A549 (cell line): ENCODE results near the gene RECK. TPM values are rescaled to one million over a fixed set of nuclear protein-coding genes. Genes with fewer than 3 reads are reported as not detected.
"Not testable (repeated sequence)": the region's sequence is repeated elsewhere in the genome, so short reads cannot be mapped to it uniquely, and the experiment has no call there.

Source experiments
- ATAC-seq, 2 experiments: fragments of 200-7000 bp in 1 of 2; fragments of >200 bp in 1 of 2; cut with Nextera tagmentation in 1 of 2; cut with Tn5 transposase in 1 of 2; 3 replicates each; pipeline versions ENCODE4 v1.8.0 to v1.9.1; 2018 to 2020; ENCODE audit warnings: mild to moderate bottlenecking in 1 of 2, moderate library complexity in 1 of 2
- CTCF ChIA-PET: fragments of 300-600 bp; sonication (Branson Sonifier 250); formaldehyde crosslinking; extraction: SDS; loops from one replicate; lab custom pipeline; 2021; ENCODE audit warnings: antibody characterized with exemption, inconsistent platforms; lab: Yijun Ruan, JAX
- POLR2A ChIA-PET: fragments of 350-600 bp; formaldehyde crosslinking; extraction: SDS; loops from one replicate; lab custom pipeline; 2021; ENCODE audit warnings: antibody characterized with exemption, inconsistent platforms; lab: Yijun Ruan, JAX
- DNase-seq, 2 experiments: peaks; one replicate each; pipeline versions ENCODE4 v3.0.0 to v3.0.0-alpha.2; 2011 to 2016; ENCODE audit warnings: low read depth in 1 of 2, low spot score in 1 of 2
- FAIRE-seq: peaks from 2 replicates; lab custom pipeline; 2011; peaks lifted over from hg19 to GRCh38; lab: Jason Lieb, UNC
- H3K27ac ChIP-seq, 2 experiments: fragments of >200 bp; sonication (Bioruptor Twin); formaldehyde crosslinking; 3 replicates each; pipeline ENCODE4 v1.5.1; 2016 to 2017
- H3K4me1 ChIP-seq: fragments of >200 bp; sonication (Bioruptor Twin); formaldehyde crosslinking; 3 replicates; pipeline ENCODE4 v1.6.1; 2016
- H3K4me2 ChIP-seq: fragments of >200 bp; sonication (Bioruptor Twin); formaldehyde crosslinking; 3 replicates; pipeline ENCODE4 v1.6.1; 2016
- H3K4me3 ChIP-seq: fragments of >200 bp; sonication (Bioruptor Twin); formaldehyde crosslinking; 3 replicates; pipeline ENCODE4 v1.5.1; 2016
- H3K9me3 ChIP-seq: fragments of >200 bp; sonication (Bioruptor Twin); formaldehyde crosslinking; 3 replicates; pipeline ENCODE4 v1.6.1; 2016
- CBX2 ChIP-seq: fragments of 200-600 bp; sonication (generic); IDR thresholded peaks from 2 replicates; pipeline ENCODE4 v1.6.1; 2016; ENCODE audit warnings: low read depth, mild to moderate bottlenecking, borderline replicate concordance
- CEBPB ChIP-seq, 2 experiments: fragments of >200 bp in 1 of 2; sonication (Bioruptor Twin) in 1 of 2; formaldehyde crosslinking in 1 of 2; IDR thresholded peaks; 2 replicates each; pipeline ENCODE4 v1.6.1; 2012 to 2016
- EHMT2 ChIP-seq: fragments of 200-600 bp; sonication (generic); IDR thresholded peaks from 2 replicates; pipeline ENCODE4 v1.6.1; 2016; ENCODE audit warnings: antibody characterized with exemption, low read depth, mild to moderate bottlenecking, moderate library complexity
- FOSL2 ChIP-seq, 2 experiments: fragments of 450-650 bp in 1 of 2; fragments of >200 bp in 1 of 2; sonication (Bioruptor Twin) in 1 of 2; formaldehyde crosslinking; IDR thresholded peaks; 2 replicates each; pipeline versions ENCODE4 v1.5.0 to v1.6.1; 2016 to 2020; ENCODE audit warnings: mild to moderate bottlenecking in 1 of 2, moderate library complexity in 1 of 2
- FOXS1 ChIP-seq: fragments of 250-450 bp; sonication (Bioruptor Pico); IDR thresholded peaks from 2 replicates; pipeline ENCODE4 v1.5.0; 2020; ENCODE audit warnings: mild to moderate bottlenecking, moderate library complexity
- HDAC2 ChIP-seq: fragments of 200-600 bp; sonication (generic); IDR thresholded peaks from 2 replicates; pipeline ENCODE4 v1.6.1; 2016
- HEYL ChIP-seq: fragments of 250-450 bp; sonication (Bioruptor Pico); IDR thresholded peaks from 2 replicates; pipeline ENCODE4 v1.8.0; 2021; ENCODE audit warnings: mild to moderate bottlenecking, moderate library complexity
- MAFK ChIP-seq: fragments of 450-650 bp; IDR thresholded peaks from 2 replicates; pipeline ENCODE4 v1.6.1; 2014; ENCODE audit not compliant: partially characterized antibody
- MAZ ChIP-seq: fragments of 150-350 bp; IDR thresholded peaks from 2 replicates; pipeline ENCODE4 v1.6.1; 2014; ENCODE audit warnings: antibody characterized with exemption, low read depth, low read length, borderline replicate concordance
- NPAS2 ChIP-seq: fragments of 250-450 bp; sonication (Bioruptor Pico); IDR thresholded peaks from 2 replicates; pipeline ENCODE4 v1.8.0; 2022; ENCODE audit warnings: mild to moderate bottlenecking, moderate library complexity, borderline replicate concordance
- POLR2A ChIP-seq: IDR thresholded peaks from 2 replicates; pipeline ENCODE4 v1.6.1; 2012; ENCODE audit warnings: mild to moderate bottlenecking, low read length
- RFX5 ChIP-seq: fragments of 450-650 bp; IDR thresholded peaks from 2 replicates; pipeline ENCODE4 v1.7.1; 2014; ENCODE audit warnings: antibody characterized with exemption, mild to moderate bottlenecking, moderate library complexity
- SMC3 ChIP-seq: fragments of >200 bp; sonication (Bioruptor Twin); formaldehyde crosslinking; IDR thresholded peaks from 3 replicates; pipeline ENCODE4 v1.6.1; 2018; ENCODE audit warnings: inconsistent platforms
- TP53 ChIP-seq: fragments of 250-450 bp; sonication (Bioruptor Pico); IDR thresholded peaks from 2 replicates; pipeline ENCODE4 v1.5.0; 2021; ENCODE audit warnings: mild to moderate bottlenecking, moderate library complexity
- ZC3H11A ChIP-seq: fragments of 450-650 bp; IDR thresholded peaks from 2 replicates; pipeline ENCODE4 v1.6.1; 2014; ENCODE audit warnings: antibody characterized with exemption, mild to moderate bottlenecking
- ZFP36 ChIP-seq: fragments of 450-650 bp; IDR thresholded peaks from 2 replicates; pipeline ENCODE4 v1.6.1; 2014; ENCODE audit warnings: borderline replicate concordance; ENCODE audit not compliant: partially characterized antibody
- ZSCAN20 ChIP-seq: fragments of 250-450 bp; sonication (Bioruptor Pico); IDR thresholded peaks from 2 replicates; pipeline ENCODE4 v1.8.0; 2022; ENCODE audit warnings: mild to moderate bottlenecking, moderate library complexity
- WGBS: methylation state at CpG from one replicate; pipeline ENCODE4 v1.1.6; 2017; ENCODE audit errors: missing lambda C conversion rate; 5-methylcytosine and 5-hydroxymethylcytosine counted together
- polyA plus RNA-seq, 4 experiments: library from polyadenylated mRNA; depleted of rRNA in 3 of 4; stranded (reverse); fragments of >200 nt; fragmentation: RNase III in 1 of 4; extraction: RNeasy Plus Mini Kit Qiagen cat#74134 plus additional on column Dnase treatment in 1 of 4; gene quantifications; 2 replicates in 3 of 4; 3 replicates in 1 of 4; pipeline ENCODE4 v1.2.3, GENCODE V29; 2011 to 2017
- TF ChIP-seq, protein P1 (sequence below): fragments of >200 bp; sonication (Bioruptor Twin); formaldehyde crosslinking; IDR thresholded peaks from 3 replicates; pipeline ENCODE4 v1.6.1; 2016
- TF ChIP-seq, protein P2 (sequence below): fragments of >200 bp; sonication (Bioruptor Twin); formaldehyde crosslinking; IDR thresholded peaks from 3 replicates; pipeline ENCODE4 v1.5.1; 2016
- TF ChIP-seq, protein P3 (sequence below): fragments of 250-450 bp; sonication (Bioruptor Pico); IDR thresholded peaks from 2 replicates; pipeline ENCODE4 v1.5.0; 2020; ENCODE audit warnings: low read depth, mild to moderate bottlenecking, moderate library complexity
- TF ChIP-seq, protein P4 (sequence below): fragments of 250-450 bp; sonication (Bioruptor Pico); IDR thresholded peaks from 2 replicates; pipeline ENCODE4 v1.5.0; 2021; ENCODE audit warnings: mild to moderate bottlenecking, moderate library complexity, borderline replicate concordance
- TF ChIP-seq, protein P5 (sequence below): IDR thresholded peaks from 2 replicates; pipeline ENCODE4 v1.6.1; 2012; ENCODE audit warnings: low read depth, borderline replicate concordance
- TF ChIP-seq, protein P6 (sequence below): fragments of >200 bp; sonication (Bioruptor Twin); formaldehyde crosslinking; IDR thresholded peaks from 2 replicates; pipeline ENCODE4 v1.6.1; 2016

The RECK gene
- polyA plus RNA-seq, 2 of the 4 experiments (the other 2 are of a cell fraction), result 5.0 to 8.7 TPM

DNA sequence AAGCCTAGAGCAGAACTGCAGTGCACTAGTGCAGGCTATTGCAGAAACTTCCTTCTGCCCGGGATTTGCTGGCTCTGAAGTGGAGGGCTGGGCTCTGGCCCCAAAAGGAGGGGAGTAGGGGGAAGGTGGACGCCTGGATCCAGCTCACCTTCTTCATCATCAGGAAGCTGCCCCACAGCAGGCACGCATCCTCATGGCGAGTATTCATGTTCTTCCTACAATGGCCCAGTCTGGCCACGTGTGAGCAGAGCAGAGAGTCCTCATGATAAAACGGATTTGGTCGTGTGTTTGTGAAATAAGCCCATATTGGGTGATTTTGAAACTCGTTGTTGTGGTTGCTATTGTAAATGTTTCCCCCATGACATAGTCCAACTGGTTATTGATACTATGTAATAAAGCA lies 91.6 kb downstream of the RECK start:
- TF ChIP-seq, protein P1, sequence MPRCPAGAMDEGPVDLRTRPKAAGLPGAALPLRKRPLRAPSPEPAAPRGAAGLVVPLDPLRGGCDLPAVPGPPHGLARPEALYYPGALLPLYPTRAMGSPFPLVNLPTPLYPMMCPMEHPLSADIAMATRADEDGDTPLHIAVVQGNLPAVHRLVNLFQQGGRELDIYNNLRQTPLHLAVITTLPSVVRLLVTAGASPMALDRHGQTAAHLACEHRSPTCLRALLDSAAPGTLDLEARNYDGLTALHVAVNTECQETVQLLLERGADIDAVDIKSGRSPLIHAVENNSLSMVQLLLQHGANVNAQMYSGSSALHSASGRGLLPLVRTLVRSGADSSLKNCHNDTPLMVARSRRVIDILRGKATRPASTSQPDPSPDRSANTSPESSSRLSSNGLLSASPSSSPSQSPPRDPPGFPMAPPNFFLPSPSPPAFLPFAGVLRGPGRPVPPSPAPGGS, result no peak
- TF ChIP-seq HDAC2 (no peak), ZSCAN20 (no peak), FOSL2 (IDR thresholded peaks at IDR 0.05) (no peak), FOSL2 (CRISPR knock-in tag; IDR thresholded peaks at IDR 0.05) (no peak), CBX2 (no peak), MAFK (no peak), RFX5 (no peak), POLR2A (no peak)
- no peak overlapping the region for H3K4me3 ChIP-seq
- no peak; a peak in 2 of 6 replicates for ATAC-seq
- no peak for FAIRE-seq
- no peaks in the 10 kb centered on the region for H3K9me3 ChIP-seq
- H3K27ac ChIP-seq, result no peak overlapping the region
- ChIA-PET POLR2A (no interaction called here), CTCF (interaction anchor here (1.6 kb wide), 1 partner anchor 11 kb away, joined by 3 read pairs; no protein-coding TSS in a partner anchor)
- DNase-seq, result no peak
- H3K4me2 ChIP-seq, result no peak overlapping the region
- 51% methylated on average over 8 of the region's 8 CpGs for WGBS
- H3K4me1 ChIP-seq, result no peaks in the 10 kb centered on the region

DNA sequence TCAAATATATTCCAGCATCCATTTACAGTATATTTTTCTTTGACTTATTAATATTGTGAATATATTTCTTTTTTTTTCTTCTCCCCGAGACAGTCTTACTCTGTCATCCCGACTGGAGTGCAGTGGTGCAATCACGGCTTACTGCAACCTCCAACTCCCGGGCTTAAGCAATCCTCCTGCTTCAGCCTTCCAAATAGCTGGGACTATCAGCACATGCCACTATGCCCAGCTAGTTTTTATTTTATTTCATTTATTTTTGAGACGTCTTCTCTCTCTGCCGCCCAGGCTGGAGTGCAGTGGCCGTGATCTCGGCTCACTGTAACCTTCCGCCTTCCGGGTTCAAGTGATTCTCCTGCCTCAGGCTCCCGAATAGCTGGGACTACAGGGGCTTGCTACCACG lies 92.4 kb downstream of the RECK start:
- TF ChIP-seq NPAS2 (no peak), EHMT2 (no peak), ZC3H11A (no peak), FOXS1 (CRISPR knock-in tag) (no peak), TP53 (no peak), SMC3 (no peak), CEBPB (IDR thresholded peaks at IDR 0.05) (no peak), HEYL (no peak), ZFP36 (no peak), MAZ (no peak)
- TF ChIP-seq, protein P2, sequence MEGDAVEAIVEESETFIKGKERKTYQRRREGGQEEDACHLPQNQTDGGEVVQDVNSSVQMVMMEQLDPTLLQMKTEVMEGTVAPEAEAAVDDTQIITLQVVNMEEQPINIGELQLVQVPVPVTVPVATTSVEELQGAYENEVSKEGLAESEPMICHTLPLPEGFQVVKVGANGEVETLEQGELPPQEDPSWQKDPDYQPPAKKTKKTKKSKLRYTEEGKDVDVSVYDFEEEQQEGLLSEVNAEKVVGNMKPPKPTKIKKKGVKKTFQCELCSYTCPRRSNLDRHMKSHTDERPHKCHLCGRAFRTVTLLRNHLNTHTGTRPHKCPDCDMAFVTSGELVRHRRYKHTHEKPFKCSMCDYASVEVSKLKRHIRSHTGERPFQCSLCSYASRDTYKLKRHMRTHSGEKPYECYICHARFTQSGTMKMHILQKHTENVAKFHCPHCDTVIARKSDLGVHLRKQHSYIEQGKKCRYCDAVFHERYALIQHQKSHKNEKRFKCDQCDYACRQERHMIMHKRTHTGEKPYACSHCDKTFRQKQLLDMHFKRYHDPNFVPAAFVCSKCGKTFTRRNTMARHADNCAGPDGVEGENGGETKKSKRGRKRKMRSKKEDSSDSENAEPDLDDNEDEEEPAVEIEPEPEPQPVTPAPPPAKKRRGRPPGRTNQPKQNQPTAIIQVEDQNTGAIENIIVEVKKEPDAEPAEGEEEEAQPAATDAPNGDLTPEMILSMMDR, result no peak
- TF ChIP-seq, protein P3, sequence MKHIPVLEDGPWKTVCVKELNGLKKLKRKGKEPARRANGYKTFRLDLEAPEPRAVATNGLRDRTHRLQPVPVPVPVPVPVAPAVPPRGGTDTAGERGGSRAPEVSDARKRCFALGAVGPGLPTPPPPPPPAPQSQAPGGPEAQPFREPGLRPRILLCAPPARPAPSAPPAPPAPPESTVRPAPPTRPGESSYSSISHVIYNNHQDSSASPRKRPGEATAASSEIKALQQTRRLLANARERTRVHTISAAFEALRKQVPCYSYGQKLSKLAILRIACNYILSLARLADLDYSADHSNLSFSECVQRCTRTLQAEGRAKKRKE (CRISPR knock-in tag), result no peak
- TF ChIP-seq, protein P4, sequence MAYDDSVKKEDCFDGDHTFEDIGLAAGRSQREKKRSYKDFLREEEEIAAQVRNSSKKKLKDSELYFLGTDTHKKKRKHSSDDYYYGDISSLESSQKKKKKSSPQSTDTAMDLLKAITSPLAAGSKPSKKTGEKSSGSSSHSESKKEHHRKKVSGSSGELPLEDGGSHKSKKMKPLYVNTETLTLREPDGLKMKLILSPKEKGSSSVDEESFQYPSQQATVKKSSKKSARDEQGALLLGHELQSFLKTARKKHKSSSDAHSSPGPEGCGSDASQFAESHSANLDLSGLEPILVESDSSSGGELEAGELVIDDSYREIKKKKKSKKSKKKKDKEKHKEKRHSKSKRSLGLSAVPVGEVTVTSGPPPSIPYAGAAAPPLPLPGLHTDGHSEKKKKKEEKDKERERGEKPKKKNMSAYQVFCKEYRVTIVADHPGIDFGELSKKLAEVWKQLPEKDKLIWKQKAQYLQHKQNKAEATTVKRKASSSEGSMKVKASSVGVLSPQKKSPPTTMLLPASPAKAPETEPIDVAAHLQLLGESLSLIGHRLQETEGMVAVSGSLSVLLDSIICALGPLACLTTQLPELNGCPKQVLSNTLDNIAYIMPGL, result no peak
- TF ChIP-seq, protein P5, sequence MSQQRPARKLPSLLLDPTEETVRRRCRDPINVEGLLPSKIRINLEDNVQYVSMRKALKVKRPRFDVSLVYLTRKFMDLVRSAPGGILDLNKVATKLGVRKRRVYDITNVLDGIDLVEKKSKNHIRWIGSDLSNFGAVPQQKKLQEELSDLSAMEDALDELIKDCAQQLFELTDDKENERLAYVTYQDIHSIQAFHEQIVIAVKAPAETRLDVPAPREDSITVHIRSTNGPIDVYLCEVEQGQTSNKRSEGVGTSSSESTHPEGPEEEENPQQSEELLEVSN, result no peak
- TF ChIP-seq, protein P6, sequence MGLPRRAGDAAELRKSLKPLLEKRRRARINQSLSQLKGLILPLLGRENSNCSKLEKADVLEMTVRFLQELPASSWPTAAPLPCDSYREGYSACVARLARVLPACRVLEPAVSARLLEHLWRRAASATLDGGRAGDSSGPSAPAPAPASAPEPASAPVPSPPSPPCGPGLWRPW, result no peak
- Histone ChIP-seq H3K4me3 (no peak overlapping the region), H3K9me3 (no peaks in the 10 kb centered on the region), H3K27ac (no peak overlapping the region), H3K4me2 (no peak overlapping the region), H3K4me1 (no peaks in the 10 kb centered on the region)
- WGBS, result 82% methylated on average over 12 of the region's 12 CpGs
- FAIRE-seq, result no peak
- POLR2A ChIA-PET, result no interaction called here
- CTCF ChIA-PET, result interaction anchor here (0.7 to 2.2 kb wide), 8 partner anchors 10 to 174 kb away, joined by 3 to 7 read pairs (median 3); no protein-coding TSS in a partner anchor
- no peak for DNase-seq
- ATAC-seq, result no peak

DNA sequence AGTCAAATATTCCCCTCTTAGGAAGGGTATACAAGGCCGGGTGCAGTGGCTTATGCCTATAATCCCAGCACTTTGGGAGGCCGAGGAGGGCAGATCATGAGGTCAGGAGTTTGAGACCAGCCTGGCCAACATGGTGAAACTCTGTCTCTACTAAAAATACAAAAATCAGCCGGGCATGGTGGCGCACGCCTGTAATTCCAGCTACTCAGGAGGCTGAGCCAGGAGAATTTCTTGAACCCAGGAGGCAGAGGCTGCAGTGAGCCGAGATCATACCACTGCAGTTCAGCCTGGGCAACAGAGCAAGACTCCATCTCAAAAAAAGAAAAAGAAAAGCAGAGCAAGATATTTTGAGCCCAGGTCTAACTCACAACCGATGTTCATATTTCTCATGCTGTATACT lies 95.0 kb downstream of the RECK start:
- H3K4me2 ChIP-seq, POLR2A ChIA-PET, H3K4me1 ChIP-seq, ATAC-seq, H3K27ac ChIP-seq, DNase-seq, H3K4me3 ChIP-seq, H3K9me3 ChIP-seq, FAIRE-seq: not testable (repeated sequence)
- WGBS, result 66% methylated on average over 7 of the region's 7 CpGs
- CTCF ChIA-PET, result interaction anchor here (1.3 to 3.3 kb wide), 4 partner anchors 10 to 35 kb away, joined by 4 to 17 read pairs (median 8); no protein-coding TSS in a partner anchor
